SK-N-SH treated with all-trans-retinoic acid at 6 μM for 48 hours (cell line): ENCODE measurements around the gene AKAP17A.

Experiments used
- ATAC-seq: fragments of 200-7000 bp; cut with Tn5 transposase; 3 replicates; pipeline ENCODE4 v1.9.1; 2020; ENCODE audit warnings: mild to moderate bottlenecking, moderate library complexity
- CSDC2 ChIP-seq: fragments of 250-450 bp; sonication (Bioruptor Pico); IDR thresholded peaks from 2 replicates; pipeline ENCODE4 v1.5.0; 2020; ENCODE audit warnings: mild to moderate bottlenecking, moderate library complexity
- ESRRG ChIP-seq: fragments of 250-450 bp; sonication (Bioruptor Pico); IDR thresholded peaks from 2 replicates; pipeline ENCODE4 v1.6.1; 2021; ENCODE audit warnings: mild to moderate bottlenecking
- GLIS3 ChIP-seq: fragments of 250-450 bp; sonication (Bioruptor Pico); IDR thresholded peaks from 2 replicates; pipeline ENCODE4 v1.5.0; 2020; ENCODE audit warnings: mild to moderate bottlenecking, moderate library complexity
- ISL1 ChIP-seq: fragments of 250-450 bp; sonication (Bioruptor Pico); IDR thresholded peaks from 2 replicates; pipeline ENCODE4 v2.1.2; 2022; ENCODE audit warnings: mild to moderate bottlenecking, moderate library complexity
- PATZ1 ChIP-seq: fragments of 250-450 bp; sonication (Bioruptor Pico); IDR thresholded peaks from 2 replicates; pipeline ENCODE4 v1.8.0; 2020; ENCODE audit warnings: mild to moderate bottlenecking, moderate library complexity, borderline replicate concordance
- PPARA ChIP-seq: fragments of 250-450 bp; sonication (Bioruptor Pico); IDR thresholded peaks from 2 replicates; pipeline ENCODE4 v1.5.0; 2020; ENCODE audit warnings: mild to moderate bottlenecking, borderline replicate concordance
- SNAI2 ChIP-seq: fragments of 250-450 bp; sonication (Bioruptor Pico); IDR thresholded peaks from 2 replicates; pipeline ENCODE4 v1.5.0; 2020; ENCODE audit warnings: mild to moderate bottlenecking, moderate library complexity
- TSHZ2 ChIP-seq: fragments of 250-450 bp; sonication (Bioruptor Pico); IDR thresholded peaks from 2 replicates; pipeline ENCODE4 v1.5.0; 2020; ENCODE audit warnings: mild to moderate bottlenecking, moderate library complexity
- ZC3H10 ChIP-seq: fragments of 250-450 bp; sonication (Bioruptor Pico); IDR thresholded peaks from 2 replicates; pipeline ENCODE4 v1.5.1; 2021; ENCODE audit warnings: mild to moderate bottlenecking, moderate library complexity
- ZNF565 ChIP-seq: fragments of 450-650 bp; formaldehyde crosslinking; conservative IDR thresholded peaks from 2 replicates; pipeline ENCODE4 v1.5.0; 2020; ENCODE audit warnings: low read depth, mild to moderate bottlenecking, moderate library complexity
- ZNF70 ChIP-seq: fragments of 450-650 bp; formaldehyde crosslinking; IDR thresholded peaks from 2 replicates; pipeline ENCODE4 v1.5.0; 2020; ENCODE audit warnings: mild to moderate bottlenecking, moderate library complexity
- ZNF8 ChIP-seq: fragments of 450-650 bp; formaldehyde crosslinking; IDR thresholded peaks from 2 replicates; pipeline ENCODE4 v1.5.0; 2020; ENCODE audit warnings: mild to moderate bottlenecking, moderate library complexity
- TF ChIP-seq, protein P1 (sequence below): fragments of 250-450 bp; sonication (Bioruptor Pico); IDR thresholded peaks from 2 replicates; pipeline ENCODE4 v1.5.1; 2020; ENCODE audit warnings: low read depth, mild to moderate bottlenecking, moderate library complexity
- TF ChIP-seq, protein P2 (sequence below): fragments of 250-450 bp; sonication (Bioruptor Pico); IDR thresholded peaks from 2 replicates; pipeline ENCODE4 v1.8.0; 2021; ENCODE audit warnings: low read depth, mild to moderate bottlenecking, moderate library complexity, borderline replicate concordance

Gene AKAP17A

DNA sequence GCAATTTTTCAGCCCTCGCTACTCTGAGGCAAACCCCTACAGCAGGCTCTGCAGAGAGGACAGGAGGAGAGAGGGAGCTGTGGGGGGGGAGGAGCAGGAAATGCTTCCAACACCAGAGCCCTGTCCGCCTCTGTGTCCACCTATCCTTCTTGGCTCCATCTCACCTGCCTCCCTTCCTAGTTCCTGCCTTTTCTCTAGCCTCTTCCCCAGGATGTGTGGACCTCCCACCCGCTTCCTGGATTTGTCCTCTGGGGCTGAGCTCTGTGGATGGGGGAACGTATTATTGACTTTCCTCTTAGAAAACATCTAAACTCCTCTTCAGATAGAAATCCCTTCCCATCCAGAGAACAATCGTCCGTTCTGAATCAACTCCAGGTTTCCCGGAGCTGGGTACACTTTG is 37.8 kb downstream of the AKAP17A start:
- TF ChIP-seq CSDC2: no peak
- no peak for TF ChIP-seq TSHZ2 (CRISPR knock-in tag)
- no peak for TF ChIP-seq ZNF70 (CRISPR knock-in tag)
- TF ChIP-seq PPARA: no peak
- TF ChIP-seq, protein P1, sequence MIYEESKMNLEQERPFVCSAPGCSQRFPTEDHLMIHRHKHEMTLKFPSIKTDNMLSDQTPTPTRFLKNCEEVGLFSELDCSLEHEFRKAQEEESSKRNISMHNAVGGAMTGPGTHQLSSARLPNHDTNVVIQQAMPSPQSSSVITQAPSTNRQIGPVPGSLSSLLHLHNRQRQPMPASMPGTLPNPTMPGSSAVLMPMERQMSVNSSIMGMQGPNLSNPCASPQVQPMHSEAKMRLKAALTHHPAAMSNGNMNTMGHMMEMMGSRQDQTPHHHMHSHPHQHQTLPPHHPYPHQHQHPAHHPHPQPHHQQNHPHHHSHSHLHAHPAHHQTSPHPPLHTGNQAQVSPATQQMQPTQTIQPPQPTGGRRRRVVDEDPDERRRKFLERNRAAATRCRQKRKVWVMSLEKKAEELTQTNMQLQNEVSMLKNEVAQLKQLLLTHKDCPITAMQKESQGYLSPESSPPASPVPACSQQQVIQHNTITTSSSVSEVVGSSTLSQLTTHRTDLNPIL (CRISPR knock-in tag): no peak
- no peak for TF ChIP-seq ISL1 (CRISPR knock-in tag)
- no peak for TF ChIP-seq SNAI2 (CRISPR knock-in tag)
- TF ChIP-seq, protein P2, sequence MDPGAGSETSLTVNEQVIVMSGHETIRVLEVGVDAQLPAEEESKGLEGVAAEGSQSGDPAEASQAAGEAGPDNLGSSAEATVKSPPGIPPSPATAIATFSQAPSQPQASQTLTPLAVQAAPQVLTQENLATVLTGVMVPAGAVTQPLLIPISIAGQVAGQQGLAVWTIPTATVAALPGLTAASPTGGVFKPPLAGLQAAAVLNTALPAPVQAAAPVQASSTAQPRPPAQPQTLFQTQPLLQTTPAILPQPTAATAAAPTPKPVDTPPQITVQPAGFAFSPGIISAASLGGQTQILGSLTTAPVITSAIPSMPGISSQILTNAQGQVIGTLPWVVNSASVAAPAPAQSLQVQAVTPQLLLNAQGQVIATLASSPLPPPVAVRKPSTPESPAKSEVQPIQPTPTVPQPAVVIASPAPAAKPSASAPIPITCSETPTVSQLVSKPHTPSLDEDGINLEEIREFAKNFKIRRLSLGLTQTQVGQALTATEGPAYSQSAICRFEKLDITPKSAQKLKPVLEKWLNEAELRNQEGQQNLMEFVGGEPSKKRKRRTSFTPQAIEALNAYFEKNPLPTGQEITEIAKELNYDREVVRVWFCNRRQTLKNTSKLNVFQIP (CRISPR knock-in tag): no peak
- TF ChIP-seq ZC3H10 (CRISPR knock-in tag): no peak
- TF ChIP-seq ESRRG (CRISPR knock-in tag): no peak
- ATAC-seq: no peak

- no peak for TF ChIP-seq PPARA
- TF ChIP-seq, all 23 proteins: peak for 0
- no peak for ATAC-seq
Observed at GRCh38 chrX:1646009-1646408, 54.6 kb downstream of the AKAP17A start.

- TF ChIP-seq TSHZ2 (CRISPR knock-in tag) (no peak), GLIS3 (no peak), ISL1 (CRISPR knock-in tag) (no peak), PATZ1 (CRISPR knock-in tag) (no peak), ZNF8 (CRISPR knock-in tag) (no peak), ZNF565 (CRISPR knock-in tag) (no peak)
- TF ChIP-seq, protein P1 (CRISPR knock-in tag): no peak
- TF ChIP-seq, protein P2 (CRISPR knock-in tag): no peak
- no peak for ATAC-seq
Observed at GRCh38 chrX:1649621-1650020, 58.2 kb downstream of the AKAP17A start.
